Hepatocyte (in vitro differentiated cells): ENCODE results near the gene USP24. TPM values are rescaled to one million over a fixed set of nuclear protein-coding genes. Genes with fewer than 3 reads are reported as not detected.

ENCODE experiments used
- DNase-seq: peaks from one replicate; pipeline ENCODE4 v3.0.0-alpha.2; 2016; ENCODE audit warnings: low spot score
- H2AFZ ChIP-seq: fragments of 200-600 bp; sonication (generic); 2 replicates; pipeline ENCODE4 v1.6.0; 2016; ENCODE audit warnings: antibody characterized with exemption, mild to moderate bottlenecking
- H3K27ac ChIP-seq: fragments of 200-600 bp; sonication (generic); 2 replicates; pipeline ENCODE4 v1.5.1; 2016; ENCODE audit warnings: mild to moderate bottlenecking
- H3K27me3 ChIP-seq: fragments of 200-600 bp; sonication (generic); 2 replicates; pipeline ENCODE4 v1.6.1; 2016
- H3K36me3 ChIP-seq: fragments of 200-600 bp; sonication (generic); replicated peaks from 2 replicates; pipeline ENCODE4 v1.5.1; 2016; ENCODE audit warnings: low read depth; ENCODE audit not compliant: insufficient read depth
- H3K4me1 ChIP-seq: fragments of 200-600 bp; sonication (generic); 2 replicates; pipeline ENCODE4 v1.5.1; 2016; ENCODE audit warnings: mild to moderate bottlenecking, moderate library complexity; ENCODE audit not compliant: insufficient read depth
- H3K4me2 ChIP-seq: fragments of 200-600 bp; sonication (generic); 2 replicates; pipeline ENCODE4 v1.6.0; 2016
- H3K4me3 ChIP-seq: fragments of 200-600 bp; sonication (generic); 2 replicates; pipeline ENCODE4 v1.5.1; 2016; ENCODE audit warnings: mild to moderate bottlenecking
- H3K79me2 ChIP-seq: fragments of 200-600 bp; sonication (generic); 2 replicates; pipeline ENCODE4 v1.6.0; 2017; ENCODE audit warnings: mild to moderate bottlenecking
- H3K9me2 ChIP-seq: fragments of 200-600 bp; sonication (generic); replicated peaks from 2 replicates; pipeline ENCODE4 v1.6.0; 2017; ENCODE audit warnings: mild to moderate bottlenecking; ENCODE audit not compliant: insufficient read depth
- H3K9me3 ChIP-seq: fragments of 200-600 bp; sonication (generic); 2 replicates; pipeline ENCODE4 v1.5.1; 2016; ENCODE audit warnings: low read depth, mild to moderate bottlenecking
- H4K20me1 ChIP-seq: fragments of 200-600 bp; sonication (generic); 2 replicates; pipeline ENCODE4 v1.6.0; 2016; ENCODE audit warnings: mild to moderate bottlenecking; ENCODE audit not compliant: insufficient read depth, poor library complexity, severe bottlenecking
- EZH2 ChIP-seq: fragments of 200-600 bp; sonication (generic); IDR thresholded peaks from 2 replicates; pipeline ENCODE4 v1.6.1; 2016; ENCODE audit warnings: antibody characterized with exemption, mild to moderate bottlenecking, borderline replicate concordance
- EZH2phosphoT487 ChIP-seq: fragments of 200-600 bp; sonication (generic); IDR thresholded peaks from one replicate; pipeline ENCODE4 v1.6.1; 2018; ENCODE audit warnings: antibody characterized with exemption, mild to moderate bottlenecking, low read depth, moderate library complexity; ENCODE audit not compliant: unreplicated experiment, severe bottlenecking
- WGBS: methylation state at CpG from one replicate; pipeline ENCODE4 v1.1.6; 2016; ENCODE audit warnings: low lambda C conversion rate; ENCODE audit errors: missing lambda C conversion rate; 5-methylcytosine and 5-hydroxymethylcytosine counted together
- polyA plus RNA-seq: library from polyadenylated mRNA; unstranded; fragments of >200 nt; fragmentation: Nextera tagmentation; extraction: Ambion mirVana; gene quantifications from 2 replicates; pipeline ENCODE4 v1.2.1, GENCODE V29; 2016
- total RNA-seq: library from RNA; depleted of rRNA; stranded (reverse); fragments of >200 nt; gene quantifications from 2 replicates; pipeline ENCODE4 v1.2.3, GENCODE V29; 2014
- TF ChIP-seq, protein P1 (sequence below): fragments of 200-600 bp; sonication (generic); IDR thresholded peaks from 2 replicates; pipeline ENCODE4 v1.5.1; 2016; ENCODE audit warnings: antibody characterized with exemption, mild to moderate bottlenecking; ENCODE audit not compliant: poor library complexity

The USP24 gene
- total and polyA plus RNA-seq, 2 experiments from 2014 or later = 9.3 to 41.9 TPM

DNA sequence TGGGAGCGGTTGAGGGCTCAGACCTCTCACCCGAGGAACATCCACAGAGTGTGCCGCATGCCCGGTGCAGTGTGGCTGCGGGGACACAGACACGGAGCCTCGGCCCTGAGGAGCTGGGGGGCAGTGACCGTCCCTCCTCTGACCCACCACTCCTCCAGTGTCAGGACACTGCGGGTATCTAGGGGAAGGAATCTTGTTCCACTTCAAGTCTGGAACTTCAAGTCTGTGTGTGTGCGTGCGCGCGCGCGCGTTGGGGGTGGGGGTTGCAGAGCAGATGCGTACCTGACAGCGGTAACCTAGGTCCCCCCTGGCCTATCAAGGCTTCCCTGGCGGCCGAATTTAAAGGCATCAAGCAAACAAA lies 158.6 kb downstream of the USP24 start:
- no peak overlapping the region for H3K4me2 ChIP-seq
- H3K27ac ChIP-seq = no peak overlapping the region
- H2AFZ ChIP-seq = no peak overlapping the region
- no peaks in the 10 kb centered on the region for H3K4me1 ChIP-seq
- no peaks in the 10 kb centered on the region for H3K9me3 ChIP-seq
- no peak for DNase-seq
- 96% methylated on average over 18 of the region's 20 CpGs for WGBS
- no peaks in the 10 kb centered on the region for H3K79me2 ChIP-seq
- H3K4me3 ChIP-seq = no peak overlapping the region
- TF ChIP-seq EZH2 (no peak), EZH2phosphoT487 (no peak)
- TF ChIP-seq, protein P1, sequence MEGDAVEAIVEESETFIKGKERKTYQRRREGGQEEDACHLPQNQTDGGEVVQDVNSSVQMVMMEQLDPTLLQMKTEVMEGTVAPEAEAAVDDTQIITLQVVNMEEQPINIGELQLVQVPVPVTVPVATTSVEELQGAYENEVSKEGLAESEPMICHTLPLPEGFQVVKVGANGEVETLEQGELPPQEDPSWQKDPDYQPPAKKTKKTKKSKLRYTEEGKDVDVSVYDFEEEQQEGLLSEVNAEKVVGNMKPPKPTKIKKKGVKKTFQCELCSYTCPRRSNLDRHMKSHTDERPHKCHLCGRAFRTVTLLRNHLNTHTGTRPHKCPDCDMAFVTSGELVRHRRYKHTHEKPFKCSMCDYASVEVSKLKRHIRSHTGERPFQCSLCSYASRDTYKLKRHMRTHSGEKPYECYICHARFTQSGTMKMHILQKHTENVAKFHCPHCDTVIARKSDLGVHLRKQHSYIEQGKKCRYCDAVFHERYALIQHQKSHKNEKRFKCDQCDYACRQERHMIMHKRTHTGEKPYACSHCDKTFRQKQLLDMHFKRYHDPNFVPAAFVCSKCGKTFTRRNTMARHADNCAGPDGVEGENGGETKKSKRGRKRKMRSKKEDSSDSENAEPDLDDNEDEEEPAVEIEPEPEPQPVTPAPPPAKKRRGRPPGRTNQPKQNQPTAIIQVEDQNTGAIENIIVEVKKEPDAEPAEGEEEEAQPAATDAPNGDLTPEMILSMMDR = no peak
- H4K20me1 ChIP-seq = no peaks in the 10 kb centered on the region
- H3K36me3 ChIP-seq = no peaks in the 10 kb centered on the region
- H3K27me3 ChIP-seq = no peaks in the 10 kb centered on the region
- no peaks in the 10 kb centered on the region for H3K9me2 ChIP-seq

DNA sequence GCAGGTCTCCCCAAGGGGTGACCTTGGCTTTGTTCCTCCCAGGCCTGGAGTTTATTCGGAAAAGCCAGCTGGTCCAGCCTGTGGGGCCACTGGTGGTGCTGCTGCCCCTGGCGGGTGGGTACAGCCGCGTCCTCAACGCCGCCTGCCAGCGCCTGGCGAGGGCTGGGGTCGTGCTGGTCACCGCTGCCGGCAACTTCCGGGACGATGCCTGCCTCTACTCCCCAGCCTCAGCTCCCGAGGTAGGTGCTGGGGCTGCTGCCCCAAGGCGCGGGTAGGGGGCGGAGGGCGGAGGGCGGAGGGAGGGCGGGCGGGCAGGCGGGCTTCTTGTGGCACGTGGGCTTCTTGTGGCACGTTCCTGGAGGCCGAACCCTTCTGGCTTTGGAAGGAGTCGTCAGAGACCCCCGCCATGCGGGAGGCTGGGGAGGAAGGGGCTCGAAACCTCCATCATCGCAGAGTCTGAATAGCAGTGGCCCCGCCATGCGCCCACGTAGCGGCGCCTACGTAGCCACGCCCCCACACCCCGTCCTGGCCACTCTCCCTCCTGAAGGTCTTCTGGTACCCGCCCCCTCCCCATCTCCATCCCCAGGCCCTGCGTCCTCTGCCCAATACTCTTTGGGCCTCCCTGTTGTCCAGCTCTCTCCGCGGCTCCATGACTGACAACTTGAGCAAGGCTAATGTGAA lies 159.1 kb downstream of the USP24 start:
- no peaks in the 10 kb centered on the region for H3K9me2 ChIP-seq
- no peak overlapping the region for H3K4me2 ChIP-seq
- H2AFZ ChIP-seq = no peak overlapping the region
- H3K4me3 ChIP-seq = no peak overlapping the region
- no peak overlapping the region for H3K27ac ChIP-seq
- no peaks in the 10 kb centered on the region for H3K27me3 ChIP-seq
- H3K36me3 ChIP-seq = no peaks in the 10 kb centered on the region
- over 99% methylated on average over 17 of the region's 42 CpGs for WGBS
- TF ChIP-seq, protein P1 = no peak
- no peak for TF ChIP-seq EZH2
- no peak for TF ChIP-seq EZH2phosphoT487
- no peaks in the 10 kb centered on the region for H4K20me1 ChIP-seq
- no peaks in the 10 kb centered on the region for H3K4me1 ChIP-seq
- no peak for DNase-seq
- no peaks in the 10 kb centered on the region for H3K9me3 ChIP-seq
- no peaks in the 10 kb centered on the region for H3K79me2 ChIP-seq

DNA sequence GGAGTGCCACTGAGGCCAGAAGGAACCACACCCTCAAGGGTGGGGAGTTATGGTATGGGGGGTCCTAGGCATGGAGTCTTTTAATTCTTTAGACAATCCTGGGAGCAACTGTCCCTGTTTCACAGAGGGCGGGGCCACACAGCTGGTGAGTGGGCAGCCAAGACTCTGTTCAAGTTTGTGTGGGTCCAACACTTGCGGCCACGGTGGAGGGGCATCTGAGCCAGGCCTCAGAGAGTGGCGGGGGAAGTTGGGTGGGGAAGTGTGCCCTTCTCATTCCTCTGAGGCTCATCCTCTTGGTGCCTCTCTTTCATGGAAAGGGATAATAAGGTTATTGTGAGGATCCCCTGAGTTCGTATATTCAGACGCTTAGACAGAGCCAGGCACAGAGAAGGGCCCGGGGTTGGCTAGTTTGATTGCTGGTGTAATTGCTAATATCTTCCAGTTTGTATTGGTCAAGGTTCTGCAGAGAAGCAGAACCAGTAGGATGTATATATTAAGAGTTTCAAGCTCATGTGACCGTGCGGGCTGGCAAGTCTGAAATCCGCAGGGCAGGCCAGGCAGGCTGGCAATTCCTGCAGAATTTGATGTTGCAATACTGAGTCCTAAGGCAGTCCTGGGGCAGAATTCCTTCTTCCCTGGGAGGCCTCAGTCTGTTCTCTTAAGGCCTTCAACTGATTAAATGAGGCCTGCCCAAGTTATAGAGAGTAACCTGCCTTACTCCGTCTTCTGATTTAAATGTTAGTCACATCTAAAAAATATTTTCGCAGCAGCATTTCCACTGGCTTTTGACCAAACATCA lies 159.9 kb downstream of the USP24 start:
- Histone ChIP-seq H3K4me2 (no peak overlapping the region), H2AFZ (no peak overlapping the region), H3K27ac (no peak overlapping the region), H3K4me1 (no peaks in the 10 kb centered on the region), H3K9me3 (no peaks in the 10 kb centered on the region), H4K20me1 (no peaks in the 10 kb centered on the region), H3K79me2 (no peaks in the 10 kb centered on the region), H3K9me2 (no peaks in the 10 kb centered on the region), H3K36me3 (no peaks in the 10 kb centered on the region), H3K4me3 (no peak overlapping the region), H3K27me3 (no peaks in the 10 kb centered on the region)
- no peak for DNase-seq
- 90% methylated on average over 12 of the region's 12 CpGs for WGBS
- no peak for TF ChIP-seq EZH2

DNA sequence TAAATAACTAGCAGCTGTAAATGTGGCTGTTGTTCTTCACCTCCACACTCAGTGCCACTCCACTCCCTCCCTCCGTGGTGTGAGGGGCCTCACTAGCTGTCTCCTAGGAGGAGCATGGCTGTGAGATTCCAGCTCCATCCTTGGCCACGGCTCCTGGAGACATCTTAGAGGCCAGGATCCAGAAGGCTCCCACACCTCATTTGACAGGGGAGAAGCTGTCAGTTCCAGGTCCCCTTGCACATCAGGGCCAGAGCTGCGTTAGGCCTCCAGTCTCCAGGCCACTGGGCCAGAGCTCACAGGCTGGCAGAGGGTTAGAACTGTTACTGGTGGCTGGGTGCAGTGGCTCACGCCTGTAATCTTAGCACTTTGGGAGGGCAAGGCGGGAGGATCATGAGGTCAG lies 160.8 kb downstream of the USP24 start:
- H3K9me3 ChIP-seq = no peaks in the 10 kb centered on the region
- no peaks in the 10 kb centered on the region for H3K36me3 ChIP-seq
- TF ChIP-seq, protein P1 = no peak
- TF ChIP-seq EZH2phosphoT487 (no peak), EZH2 (no peak)
- no peak overlapping the region for H3K27ac ChIP-seq
- no peaks in the 10 kb centered on the region for H4K20me1 ChIP-seq
- no peak overlapping the region for H3K4me3 ChIP-seq
- peaks cover under 1% of the 10 kb centered on the region for H3K4me1 ChIP-seq
- no peak overlapping the region for H3K4me2 ChIP-seq
- H3K9me2 ChIP-seq = no peaks in the 10 kb centered on the region
- WGBS = 93% methylated on average over 5 of the region's 5 CpGs
- no peaks in the 10 kb centered on the region for H3K27me3 ChIP-seq
- no peak for DNase-seq
- H2AFZ ChIP-seq = no peak overlapping the region
- H3K79me2 ChIP-seq = no peaks in the 10 kb centered on the region
